Cardiac muscle cell (in vitro differentiated cells and primary cell): ENCODE data around the gene DLST. TPM values are rescaled to one million over a fixed set of nuclear protein-coding genes. Genes with fewer than 3 reads are reported as not detected.

Experiments used
- DNase-seq, 2 donors: peaks; one replicate each; pipeline versions ENCODE4 v3.0.0 to v3.0.0-alpha.2; 2010 to 2017; ENCODE audit warnings: low read depth in 1 of 2, low spot score in 1 of 2
- H3K27ac ChIP-seq: fragments of 200-600 bp; sonication (generic); 2 replicates; pipeline ENCODE4 v1.5.1; 2016
- H3K27me3 ChIP-seq: fragments of 200-600 bp; sonication (generic); 2 replicates; pipeline ENCODE4 v1.6.0; 2016; ENCODE audit warnings: control low read depth
- H3K36me3 ChIP-seq: fragments of 200-600 bp; sonication (generic); 2 replicates; pipeline ENCODE4 v1.5.1; 2016; ENCODE audit warnings: control low read depth
- H3K4me1 ChIP-seq: fragments of 200-600 bp; sonication (generic); 2 replicates; pipeline ENCODE4 v1.8.1; 2017; ENCODE audit warnings: low read depth, mild to moderate bottlenecking, mixed run types
- H3K4me3 ChIP-seq: fragments of 200-600 bp; sonication (generic); 2 replicates; pipeline ENCODE4 v1.5.1; 2016; ENCODE audit warnings: mild to moderate bottlenecking
- H3K9me3 ChIP-seq: fragments of 200-600 bp; sonication (generic); 2 replicates; pipeline ENCODE4 v1.5.1; 2017; ENCODE audit warnings: low read depth, mild to moderate bottlenecking, control low read depth
- polyA plus RNA-seq: library from polyadenylated mRNA; unstranded; fragments of >200 nt; fragmentation: Nextera tagmentation; extraction: Ambion mirVana; gene quantifications from 2 replicates; pipeline ENCODE4 v1.2.1, GENCODE V29; 2016
- total RNA-seq: library from RNA; depleted of rRNA; stranded (reverse); fragments of >200 nt; gene quantifications from 2 replicates; pipeline ENCODE4 v1.2.3, GENCODE V29; 2016
- TF ChIP-seq, protein P1 (sequence below): IDR thresholded peaks from 2 replicates; pipeline ENCODE4 v1.5.1; 2012; ENCODE audit warnings: low read depth, mild to moderate bottlenecking, low read length

DLST gene
- total and polyA plus RNA-seq, 2 experiments from 2014 or later: 10.0 to 63.7 TPM

DNA sequence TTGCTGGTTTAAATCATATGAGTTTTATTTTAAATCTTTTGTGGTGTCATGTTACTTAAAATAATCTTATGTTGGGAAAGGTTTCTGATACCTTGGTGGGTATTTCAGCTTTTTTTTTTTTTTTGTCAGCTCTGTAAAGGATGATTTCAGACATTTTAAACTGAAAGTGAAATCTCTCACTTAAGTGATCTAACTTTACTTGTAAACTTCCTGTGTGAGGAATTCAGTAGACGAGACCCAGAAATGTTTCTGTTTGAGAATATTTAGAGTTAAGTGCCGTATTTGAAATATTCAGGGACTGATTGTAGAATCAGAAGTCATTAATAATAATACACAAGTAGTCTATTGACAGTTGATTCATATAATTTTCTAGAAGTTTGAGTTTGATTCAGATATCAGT, 43.5 kb upstream of the DLST start:
- TF ChIP-seq, protein P1, sequence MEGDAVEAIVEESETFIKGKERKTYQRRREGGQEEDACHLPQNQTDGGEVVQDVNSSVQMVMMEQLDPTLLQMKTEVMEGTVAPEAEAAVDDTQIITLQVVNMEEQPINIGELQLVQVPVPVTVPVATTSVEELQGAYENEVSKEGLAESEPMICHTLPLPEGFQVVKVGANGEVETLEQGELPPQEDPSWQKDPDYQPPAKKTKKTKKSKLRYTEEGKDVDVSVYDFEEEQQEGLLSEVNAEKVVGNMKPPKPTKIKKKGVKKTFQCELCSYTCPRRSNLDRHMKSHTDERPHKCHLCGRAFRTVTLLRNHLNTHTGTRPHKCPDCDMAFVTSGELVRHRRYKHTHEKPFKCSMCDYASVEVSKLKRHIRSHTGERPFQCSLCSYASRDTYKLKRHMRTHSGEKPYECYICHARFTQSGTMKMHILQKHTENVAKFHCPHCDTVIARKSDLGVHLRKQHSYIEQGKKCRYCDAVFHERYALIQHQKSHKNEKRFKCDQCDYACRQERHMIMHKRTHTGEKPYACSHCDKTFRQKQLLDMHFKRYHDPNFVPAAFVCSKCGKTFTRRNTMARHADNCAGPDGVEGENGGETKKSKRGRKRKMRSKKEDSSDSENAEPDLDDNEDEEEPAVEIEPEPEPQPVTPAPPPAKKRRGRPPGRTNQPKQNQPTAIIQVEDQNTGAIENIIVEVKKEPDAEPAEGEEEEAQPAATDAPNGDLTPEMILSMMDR: no peak
- Histone ChIP-seq H3K36me3 (peaks cover 10% of the 10 kb centered on the region), H3K9me3 (no peaks in the 10 kb centered on the region), H3K27ac (no peak overlapping the region), H3K4me3 (no peak overlapping the region), H3K4me1 (no peaks in the 10 kb centered on the region), H3K27me3 (no peaks in the 10 kb centered on the region)
- DNase-seq: no peak

DNA sequence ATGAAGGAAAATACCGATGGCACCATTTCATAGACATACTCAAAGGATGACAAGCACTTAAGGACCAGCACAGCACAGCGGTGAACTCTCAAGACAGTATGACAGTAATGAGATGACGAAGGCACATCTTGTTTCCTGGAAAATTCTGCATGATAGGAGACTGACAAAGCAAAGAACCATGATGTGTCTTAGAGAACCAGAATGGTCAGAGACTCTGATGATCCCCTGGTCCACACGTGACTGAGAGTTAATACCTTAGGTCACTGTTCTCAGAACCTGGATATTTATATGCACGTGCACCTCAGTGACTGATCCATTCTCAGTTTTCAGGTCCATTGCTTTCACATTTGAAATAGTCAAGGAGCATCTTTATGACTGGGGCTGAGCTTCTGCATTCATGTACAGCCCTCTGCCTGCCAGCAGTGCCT, 41.1 kb upstream of the DLST start:
- no peak overlapping the region for H3K4me3 ChIP-seq
- DNase-seq: no peak
- no peaks in the 10 kb centered on the region for H3K9me3 ChIP-seq
- TF ChIP-seq, protein P1: no peak
- no peaks in the 10 kb centered on the region for H3K27me3 ChIP-seq
- peaks cover 4% of the 10 kb centered on the region for H3K36me3 ChIP-seq
- no peak overlapping the region for H3K27ac ChIP-seq
- no peaks in the 10 kb centered on the region for H3K4me1 ChIP-seq

DNA sequence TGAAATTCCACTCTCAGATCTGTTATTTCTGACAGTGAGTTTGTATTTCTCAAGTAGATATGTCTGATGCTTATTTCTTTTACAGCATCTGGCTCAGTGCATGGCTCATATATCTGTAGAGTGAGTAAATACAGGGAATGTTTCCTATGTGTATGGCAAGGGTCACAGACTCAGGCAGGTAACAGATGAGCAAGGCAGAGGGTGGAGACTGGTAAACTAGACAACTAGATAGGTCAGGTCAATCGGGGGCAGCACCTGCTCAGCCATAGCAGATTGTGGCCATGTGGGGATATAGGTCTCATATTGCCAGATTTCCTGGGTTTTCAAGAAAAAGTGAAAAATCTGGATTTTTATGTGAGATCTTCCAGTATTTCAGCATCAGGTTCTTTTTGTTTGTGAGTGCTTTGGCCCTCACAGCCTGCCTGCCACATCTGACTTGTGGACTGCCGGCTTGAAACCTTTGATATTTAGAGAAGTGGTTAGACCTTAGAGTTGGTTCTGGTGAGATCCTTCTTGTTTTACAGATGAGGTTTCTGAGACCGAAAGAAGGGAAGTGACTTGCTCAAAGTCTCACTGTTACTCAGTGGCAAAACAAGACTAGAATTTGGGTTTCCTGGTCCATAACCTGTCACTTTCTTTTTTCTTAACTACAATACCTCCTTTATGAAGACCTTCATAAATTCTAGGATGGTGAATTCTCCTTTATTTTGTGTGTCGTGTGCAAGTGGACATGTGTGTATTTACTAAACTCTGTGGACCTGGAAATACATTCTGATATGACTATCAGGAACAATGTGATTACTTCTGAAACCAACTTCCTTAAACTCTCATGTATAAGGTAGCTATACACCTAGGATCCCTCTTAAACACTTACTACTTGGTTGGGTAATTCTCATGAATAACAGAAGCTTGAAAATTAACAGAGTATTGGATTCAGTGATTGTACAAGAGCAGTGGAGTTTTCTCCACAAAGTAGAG, 40.2 kb upstream of the DLST start:
- TF ChIP-seq, protein P1: no peak
- DNase-seq: no peak
- Histone ChIP-seq H3K9me3 (no peaks in the 10 kb centered on the region), H3K27me3 (no peaks in the 10 kb centered on the region), H3K4me1 (no peaks in the 10 kb centered on the region), H3K27ac (no peak overlapping the region), H3K4me3 (no peak overlapping the region), H3K36me3 (no peaks in the 10 kb centered on the region)

DNA sequence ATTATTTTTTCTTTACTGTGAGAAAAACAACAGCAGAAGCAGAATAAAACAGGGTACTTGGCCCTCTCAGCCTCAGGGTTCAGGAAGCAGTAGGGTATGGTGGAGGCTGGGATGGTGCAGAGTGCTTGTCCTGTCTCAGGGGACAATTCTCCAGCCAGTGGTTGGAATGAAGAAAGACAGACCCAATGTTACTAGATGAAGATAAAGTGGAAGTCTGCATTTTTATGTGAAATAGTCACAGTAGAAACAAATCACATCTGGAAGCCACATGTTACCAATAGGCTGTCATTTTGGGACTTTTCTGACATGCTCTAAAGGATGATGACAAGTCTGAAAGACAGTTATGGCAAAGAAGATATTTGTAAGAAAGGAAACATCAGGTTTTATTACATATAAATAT, 38.1 kb upstream of the DLST start:
- TF ChIP-seq, protein P1: no peak
- peak in 1 of 2 donors; percentile 69 for DNase-seq
- Histone ChIP-seq H3K27ac (no peak overlapping the region), H3K36me3 (no peaks in the 10 kb centered on the region), H3K9me3 (no peaks in the 10 kb centered on the region), H3K4me3 (no peak overlapping the region), H3K27me3 (no peaks in the 10 kb centered on the region), H3K4me1 (no peaks in the 10 kb centered on the region)

DNA sequence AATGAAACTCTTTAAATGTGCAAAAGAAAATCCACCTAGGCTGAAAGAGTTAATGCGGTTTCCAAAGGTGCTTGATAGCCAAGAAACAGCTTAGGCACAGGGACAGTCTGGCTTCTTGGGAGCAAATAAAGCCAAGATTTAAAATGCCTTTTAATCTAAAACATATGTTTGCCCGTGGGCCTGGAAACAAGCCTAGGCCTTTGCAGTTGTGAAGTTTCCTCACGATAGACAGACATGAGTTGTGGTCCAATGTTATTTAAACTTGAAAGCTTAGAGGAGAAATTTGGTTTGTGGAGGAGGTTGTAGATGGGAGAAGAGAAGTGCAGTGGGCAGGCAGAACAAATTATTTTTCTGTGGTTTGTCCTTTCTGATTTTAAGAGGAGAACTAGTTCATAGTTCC, 35.5 kb upstream of the DLST start:
- Histone ChIP-seq H3K27me3 (no peaks in the 10 kb centered on the region), H3K9me3 (no peaks in the 10 kb centered on the region), H3K27ac (no peak overlapping the region), H3K36me3 (no peaks in the 10 kb centered on the region), H3K4me1 (no peaks in the 10 kb centered on the region), H3K4me3 (no peak overlapping the region)
- peak in 1 of 2 donors; percentile 56 for DNase-seq
- TF ChIP-seq, protein P1: no peak
